Tibial artery (tissue), 4 donors: Measurements from ENCODE around the gene PRADC1.

Experiments used
- DNase-seq, 2 donors: peaks; one replicate each; pipeline ENCODE4 v3.0.0-alpha.2; 2019
- H3K27ac ChIP-seq, 2 donors: fragments of 200-600 bp; sonication (generic) in 1 of 2; 1 replicate in 1 of 2; 2 replicates in 1 of 2; pipeline ENCODE4 v1.5.1; 2018 to 2019; ENCODE audit warnings: mild to moderate bottlenecking in 1 of 2
- H3K27me3 ChIP-seq, 2 donors: fragments of 200-600 bp; sonication (generic) in 1 of 2; one replicate each; pipeline versions ENCODE4 v1.5.1 to v1.6.0; 2016 to 2019
- H3K36me3 ChIP-seq, 3 donors: fragments of 200-600 bp; sonication (generic) in 2 of 3; one replicate each; pipeline ENCODE4 v1.5.1; 2016 to 2019; ENCODE audit warnings: mild to moderate bottlenecking in 2 of 3
- H3K4me1 ChIP-seq, 4 donors: fragments of 200-600 bp; sonication (generic) in 2 of 4; 1 replicate in 3 of 4; 2 replicates in 1 of 4; pipeline ENCODE4 v1.5.1; 2016 to 2019
- H3K4me3 ChIP-seq, 2 donors: fragments of 200-600 bp; sonication (generic) in 1 of 2; 1 replicate in 1 of 2; 2 replicates in 1 of 2; pipeline ENCODE4 v1.5.1; 2018 to 2019; ENCODE audit warnings: mild to moderate bottlenecking in 2 of 2
- H3K9me3 ChIP-seq, 3 donors: fragments of 200-600 bp; sonication (generic) in 1 of 3; one replicate each; pipeline ENCODE4 v1.5.1; 2016 to 2019
- intact Hi-C: fragments of 100-400 bp; cut with DNase I; formaldehyde crosslinking; loops from one replicate; pipeline ENCODE4 v1.15.0; 2023; ENCODE audit warnings: low total_unique reads
- TF ChIP-seq, protein P1 (sequence below), 2 experiments: fragments of 200-600 bp in 1 of 2; fragments of 450-650 bp in 1 of 2; IDR thresholded peaks; one replicate each; pipeline ENCODE4 v1.5.1; 2017 to 2019; ENCODE audit warnings: antibody characterized with exemption in 2 of 2, mild to moderate bottlenecking in 1 of 2, moderate library complexity in 1 of 2

The PRADC1 gene

DNA sequence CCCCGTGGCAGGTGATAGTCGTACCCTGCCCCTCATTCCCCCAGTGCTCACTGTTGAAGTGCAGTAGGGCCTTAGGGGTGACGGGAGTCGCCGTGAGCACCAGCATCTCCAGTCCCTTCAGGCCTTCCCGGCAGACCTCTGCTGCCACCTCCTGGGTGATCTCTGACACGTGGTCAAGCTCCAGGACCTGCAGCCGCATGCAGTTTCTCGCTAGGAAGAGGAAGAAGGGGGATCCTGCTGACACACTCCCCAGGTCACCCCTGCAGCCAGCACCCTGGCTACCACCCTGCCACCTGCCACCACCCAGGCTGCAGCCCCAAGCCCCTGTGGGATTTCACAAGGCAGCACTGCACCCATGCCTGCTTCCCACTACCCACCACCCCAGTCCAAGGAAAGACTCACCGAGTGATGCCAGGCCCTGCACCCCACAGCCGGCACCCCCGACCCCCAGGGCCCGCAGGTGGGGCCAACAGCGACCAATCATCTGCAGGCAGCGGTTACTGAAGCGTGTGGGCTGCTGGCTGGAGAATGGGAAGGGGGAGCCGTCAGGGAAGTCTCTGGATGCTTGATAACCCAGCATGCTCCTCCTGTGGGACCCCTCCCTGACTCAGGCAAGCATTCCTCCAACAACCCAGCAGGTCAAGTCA is 27.4 kb upstream of the PRADC1 start:
- DNase-seq = no peak
- Histone ChIP-seq H3K27me3 (peaks cover 0 to 13% of the 10 kb centered on the region in 2 donors), H3K36me3 (peaks cover 0 to 12% (median 0%) of the 10 kb centered on the region in 3 donors), H3K4me3 (no peak overlapping the region), H3K9me3 (no peaks in the 10 kb centered on the region), H3K27ac (no peak overlapping the region), H3K4me1 (no peaks in the 10 kb centered on the region)
- intact Hi-C loops = no loop called here
- TF ChIP-seq, protein P1, sequence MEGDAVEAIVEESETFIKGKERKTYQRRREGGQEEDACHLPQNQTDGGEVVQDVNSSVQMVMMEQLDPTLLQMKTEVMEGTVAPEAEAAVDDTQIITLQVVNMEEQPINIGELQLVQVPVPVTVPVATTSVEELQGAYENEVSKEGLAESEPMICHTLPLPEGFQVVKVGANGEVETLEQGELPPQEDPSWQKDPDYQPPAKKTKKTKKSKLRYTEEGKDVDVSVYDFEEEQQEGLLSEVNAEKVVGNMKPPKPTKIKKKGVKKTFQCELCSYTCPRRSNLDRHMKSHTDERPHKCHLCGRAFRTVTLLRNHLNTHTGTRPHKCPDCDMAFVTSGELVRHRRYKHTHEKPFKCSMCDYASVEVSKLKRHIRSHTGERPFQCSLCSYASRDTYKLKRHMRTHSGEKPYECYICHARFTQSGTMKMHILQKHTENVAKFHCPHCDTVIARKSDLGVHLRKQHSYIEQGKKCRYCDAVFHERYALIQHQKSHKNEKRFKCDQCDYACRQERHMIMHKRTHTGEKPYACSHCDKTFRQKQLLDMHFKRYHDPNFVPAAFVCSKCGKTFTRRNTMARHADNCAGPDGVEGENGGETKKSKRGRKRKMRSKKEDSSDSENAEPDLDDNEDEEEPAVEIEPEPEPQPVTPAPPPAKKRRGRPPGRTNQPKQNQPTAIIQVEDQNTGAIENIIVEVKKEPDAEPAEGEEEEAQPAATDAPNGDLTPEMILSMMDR (IDR thresholded peaks at IDR 0.05) = no peak

DNA sequence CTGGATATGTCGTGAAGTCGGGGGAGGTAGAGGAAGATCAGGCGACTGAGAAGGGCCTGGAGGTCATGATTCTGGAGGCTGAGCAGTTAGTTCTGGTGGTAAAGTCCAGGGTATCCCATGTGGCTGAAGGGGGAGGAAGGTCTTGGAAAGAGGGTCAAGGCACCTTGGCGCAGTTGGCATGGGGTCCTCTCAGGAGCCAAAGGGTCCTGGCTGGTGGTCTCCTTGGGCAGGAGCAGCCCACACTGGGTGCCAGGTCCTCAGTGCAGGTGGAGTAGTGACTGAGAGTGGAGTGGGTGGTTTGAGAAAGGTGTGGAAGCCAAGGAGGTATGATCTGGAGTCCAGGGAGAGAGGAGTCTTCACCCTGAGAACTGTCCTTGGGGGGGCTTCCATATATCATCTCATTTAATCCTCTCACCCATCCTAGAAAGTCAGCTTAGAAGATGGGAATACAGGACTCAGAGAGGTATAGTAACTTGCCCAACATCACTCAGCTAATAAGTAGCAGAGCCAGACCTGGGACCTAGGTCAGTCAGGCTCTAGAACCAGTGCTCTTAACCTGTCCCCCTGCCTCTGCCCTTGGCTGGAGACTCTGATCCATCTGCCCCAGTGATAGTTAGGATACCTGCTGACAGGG is 26.8 kb upstream of the PRADC1 start:
- no peaks in the 10 kb centered on the region for H3K4me1 ChIP-seq
- TF ChIP-seq, protein P1 (IDR thresholded peaks at IDR 0.05) = no peak
- H3K9me3 ChIP-seq = no peaks in the 10 kb centered on the region
- H3K27me3 ChIP-seq = peaks cover 0 to 6% of the 10 kb centered on the region in 2 donors
- intact Hi-C loops = no loop called here
- DNase-seq = no peak
- H3K36me3 ChIP-seq = peaks cover 0 to 18% (median 3%) of the 10 kb centered on the region in 3 donors
- H3K27ac ChIP-seq = no peak overlapping the region
- H3K4me3 ChIP-seq = no peak overlapping the region

DNA sequence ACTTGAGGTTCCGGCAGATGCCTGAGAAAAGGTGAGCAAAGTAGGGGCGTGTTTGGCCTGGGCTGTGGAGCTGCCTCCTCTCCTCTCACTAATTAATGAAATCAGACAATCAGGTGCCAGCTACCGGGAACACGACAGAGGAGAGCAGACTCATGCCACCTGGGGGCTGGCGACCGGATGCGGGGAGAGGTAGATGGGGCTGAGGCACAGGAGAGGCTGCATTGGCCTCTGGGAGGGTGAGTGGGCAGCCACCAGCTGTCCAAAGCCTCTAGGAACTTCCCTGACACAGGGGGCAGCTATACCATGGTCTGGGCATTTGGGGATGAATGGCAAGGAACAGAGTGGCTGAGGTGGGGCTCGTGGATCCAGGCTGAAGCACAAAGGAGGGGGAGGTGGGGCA is 26.2 kb upstream of the PRADC1 start:
- no peak overlapping the region for H3K27ac ChIP-seq
- TF ChIP-seq, protein P1 (IDR thresholded peaks at IDR 0.05) = no peak
- H3K4me3 ChIP-seq = no peak overlapping the region
- intact Hi-C loops = no loop called here
- no peaks in the 10 kb centered on the region for H3K4me1 ChIP-seq
- peaks cover 0 to under 1% of the 10 kb centered on the region in 2 donors for H3K27me3 ChIP-seq
- H3K9me3 ChIP-seq = no peaks in the 10 kb centered on the region
- DNase-seq = no peak
- H3K36me3 ChIP-seq = peaks cover 0 to 23% (median 8%) of the 10 kb centered on the region in 3 donors

DNA sequence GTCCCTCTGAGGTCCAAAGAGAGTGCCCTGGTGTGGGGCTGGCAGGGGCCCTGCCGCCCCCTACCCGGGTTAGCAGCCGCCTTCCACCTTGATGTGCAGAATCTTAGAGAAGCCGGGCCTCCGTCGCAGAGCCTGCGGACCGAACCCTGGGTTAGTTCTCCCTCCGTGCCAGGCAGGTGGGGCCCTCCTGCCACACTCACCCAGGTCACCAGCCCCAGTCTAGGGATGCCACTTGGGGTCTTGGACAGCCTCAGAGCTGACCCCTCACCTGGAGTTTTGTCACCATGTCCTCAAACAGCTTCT is 25.8 kb upstream of the PRADC1 start:
- Histone ChIP-seq H3K9me3 (no peaks in the 10 kb centered on the region), H3K36me3 (peaks cover 0 to 25% (median 12%) of the 10 kb centered on the region in 3 donors), H3K27me3 (no peaks in the 10 kb centered on the region), H3K27ac (no peak overlapping the region), H3K4me1 (no peaks in the 10 kb centered on the region), H3K4me3 (no peak overlapping the region)
- TF ChIP-seq, protein P1 (IDR thresholded peaks at IDR 0.05) = no peak
- no peak for DNase-seq
- intact Hi-C loops = no loop called here

DNA sequence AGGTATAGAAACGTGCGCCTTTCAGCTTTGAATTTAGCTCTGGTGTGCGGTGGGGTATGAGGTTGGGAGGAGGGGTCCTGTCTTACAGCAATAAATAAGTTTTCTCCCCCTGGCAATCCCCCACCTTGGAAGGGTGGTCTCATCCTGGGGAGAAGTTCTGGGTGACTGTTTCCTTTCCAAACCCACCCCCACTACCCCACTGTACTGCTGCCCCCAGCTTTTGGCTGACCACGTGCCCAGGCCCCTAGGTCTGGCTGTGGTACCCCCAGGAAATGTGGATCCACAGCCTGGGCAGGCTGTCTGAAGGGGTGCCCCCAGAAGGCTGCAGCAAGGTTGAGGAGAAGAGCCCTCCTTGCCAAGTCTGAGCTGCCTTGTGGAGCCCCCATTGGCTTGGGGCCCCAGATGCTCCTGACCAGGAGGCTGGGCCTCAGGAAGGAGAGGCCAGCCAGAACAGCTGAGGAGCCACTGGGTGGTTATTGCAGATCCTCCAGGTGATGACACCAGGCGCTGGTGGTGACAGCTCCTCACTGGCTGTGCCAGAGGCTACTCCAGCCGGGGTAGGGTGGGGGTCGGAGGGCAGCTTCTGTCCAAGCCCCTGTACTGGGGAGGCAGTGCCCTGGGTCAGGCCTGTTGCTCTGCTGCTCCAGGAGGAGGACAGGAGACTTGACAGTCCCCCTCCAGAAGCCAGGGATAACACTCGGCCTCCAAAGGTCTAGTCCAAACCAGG is 25.3 kb upstream of the PRADC1 start:
- no peak for DNase-seq
- H3K9me3 ChIP-seq = no peaks in the 10 kb centered on the region
- H3K27ac ChIP-seq = no peak overlapping the region
- H3K36me3 ChIP-seq = peaks cover 2 to 25% (median 14%) of the 10 kb centered on the region in 3 donors
- intact Hi-C loops = no loop called here
- TF ChIP-seq, protein P1 (IDR thresholded peaks at IDR 0.05) = no peak
- H3K27me3 ChIP-seq = no peaks in the 10 kb centered on the region
- no peak overlapping the region for H3K4me3 ChIP-seq
- no peaks in the 10 kb centered on the region for H3K4me1 ChIP-seq
